Activated T-helper 17 cell treated with anti-CD3 and anti-CD28 coated beads, Interleukin-2, amount 50 U/mL, for 72 hours (primary cell): ENCODE results near the gene DHRS13. TPM values are rescaled to one million over a fixed set of nuclear protein-coding genes. Genes with fewer than 3 reads are reported as not detected.
"Not testable (repeated sequence)": the region's sequence is repeated elsewhere in the genome, so short reads cannot be mapped to it uniquely, and the experiment has no call there.

Experiments used
- ATAC-seq: fragments of 150-1000 bp; cut with Tn5 transposase; replicated peaks from 2 replicates; pipeline ENCODE4 v1.10.0; 2021; ENCODE audit warnings: mild to moderate bottlenecking, moderate library complexity
- H3K27ac Mint-ChIP-seq: one replicate; pipeline ENCODE4 v1.8.0; 2022; ENCODE audit warnings: mixed read lengths
- H3K27me3 Mint-ChIP-seq: one replicate; pipeline ENCODE4 v1.8.0; 2022; ENCODE audit warnings: mixed read lengths
- H3K36me3 Mint-ChIP-seq: one replicate; pipeline ENCODE4 v1.8.0; 2022; ENCODE audit warnings: low read depth, mild to moderate bottlenecking, mixed read lengths
- H3K4me1 Mint-ChIP-seq: one replicate; pipeline ENCODE4 v1.8.0; 2022; ENCODE audit warnings: mixed read lengths
- H3K4me3 Mint-ChIP-seq: one replicate; pipeline ENCODE4 v1.8.0; 2022; ENCODE audit warnings: mild to moderate bottlenecking, mixed read lengths
- H3K9me3 Mint-ChIP-seq: one replicate; pipeline ENCODE4 v1.8.0; 2022; ENCODE audit warnings: mixed read lengths
- total RNA-seq, 2 donors: library from RNA; stranded (reverse); gene quantifications; one replicate each; pipeline ENCODE4 v1.2.3, GENCODE V29; 2022

The DHRS13 gene
- total RNA-seq, 2 donors from 2014 or later = 24.9 to 82.1 TPM

- Mint-ChIP-seq H3K9me3 (no peaks in the 10 kb centered on the region), H3K27me3 (no peaks in the 10 kb centered on the region), H3K36me3 (peaks cover 75% of the 10 kb centered on the region), H3K27ac (peak overlapping the region; percentile 97), H3K4me3 (peak overlapping the region; percentile 99), H3K4me1 (peaks cover 31% of the 10 kb centered on the region)
- ATAC-seq = peak; percentile 33
These were observed 737 bp downstream of the DHRS13 start for GRCh38 chr17:28901866-28902818.

- ATAC-seq = no peak
- peak overlapping the region; percentile 99 for H3K4me3 Mint-ChIP-seq
- peaks cover 75% of the 10 kb centered on the region for H3K36me3 Mint-ChIP-seq
- H3K27ac Mint-ChIP-seq = peak overlapping the region; percentile 97
- H3K27me3 Mint-ChIP-seq = no peaks in the 10 kb centered on the region
- peaks cover 32% of the 10 kb centered on the region for H3K4me1 Mint-ChIP-seq
- H3K9me3 Mint-ChIP-seq = no peaks in the 10 kb centered on the region
These were observed 1.7 kb downstream of the DHRS13 start for GRCh38 chr17:28900986-28901726.

GRCh38 chr17:28899212-28899815 lies 3.6 kb downstream of the DHRS13 start:
- Mint-ChIP-seq H3K27ac (peak overlapping the region; percentile 21), H3K36me3 (peaks cover 70% of the 10 kb centered on the region), H3K9me3 (no peaks in the 10 kb centered on the region), H3K27me3 (no peaks in the 10 kb centered on the region), H3K4me3 (peak overlapping the region; percentile 99), H3K4me1 (peaks cover 39% of the 10 kb centered on the region)
- ATAC-seq = no peak

GRCh38 chr17:28898527-28898955 lies 4.3 kb downstream of the DHRS13 start:
- H3K36me3 Mint-ChIP-seq = peaks cover 74% of the 10 kb centered on the region
- ATAC-seq = no peak
- peaks cover 43% of the 10 kb centered on the region for H3K4me1 Mint-ChIP-seq
- H3K27me3 Mint-ChIP-seq = no peaks in the 10 kb centered on the region
- peak overlapping the region; percentile 98 for H3K27ac Mint-ChIP-seq
- no peaks in the 10 kb centered on the region for H3K9me3 Mint-ChIP-seq
- peak overlapping the region; percentile 97 for H3K4me3 Mint-ChIP-seq

- peaks cover 80% of the 10 kb centered on the region for H3K36me3 Mint-ChIP-seq
- H3K27me3 Mint-ChIP-seq = no peaks in the 10 kb centered on the region
- no peak for ATAC-seq
These were observed 4.9 kb downstream of the DHRS13 start for GRCh38 chr17:28897769-28898526.

GRCh38 chr17:28896884-28897768 lies 5.8 kb downstream of the DHRS13 start, which contains the start of gene FLOT2:
TSS of gene FLOT2 (minus strand) at chr17:28897733. CDS start at chr17:28897574, 159 bp downstream.
- Mint-ChIP-seq H3K27me3 (no peaks in the 10 kb centered on the region), H3K4me1 (peaks cover 45% of the 10 kb centered on the region), H3K4me3 (peak within 1 kb of the TSS; percentile 97), H3K9me3 (no peaks in the 10 kb centered on the region), H3K36me3 (peaks cover 81% of the 10 kb centered on the region), H3K27ac (peak within 1 kb of the TSS; percentile 98)
- ATAC-seq = peak; percentile 71

More at GRCh38 chr17:28897769-28898526, 4.9 kb downstream of the DHRS13 start:
- Mint-ChIP-seq H3K4me3 (peak overlapping the region; percentile 97), H3K4me1 (peaks cover 44% of the 10 kb centered on the region), H3K9me3 (no peaks in the 10 kb centered on the region), H3K27ac (peak overlapping the region; percentile 98)

GRCh38 chr17:28896491-28896883 lies 6.4 kb downstream of the DHRS13 start:
- peak overlapping the region; percentile 98 for H3K27ac Mint-ChIP-seq
- no peak for ATAC-seq
- no peaks in the 10 kb centered on the region for H3K27me3 Mint-ChIP-seq
- H3K4me1 Mint-ChIP-seq = peaks cover 43% of the 10 kb centered on the region
- H3K4me3 Mint-ChIP-seq = peak overlapping the region; percentile 97
- H3K9me3 Mint-ChIP-seq = no peaks in the 10 kb centered on the region
- peaks cover 79% of the 10 kb centered on the region for H3K36me3 Mint-ChIP-seq

- peak overlapping the region; percentile 97 for H3K4me3 Mint-ChIP-seq
- H3K9me3 Mint-ChIP-seq = no peaks in the 10 kb centered on the region
- H3K36me3 Mint-ChIP-seq = peaks cover 82% of the 10 kb centered on the region
- peaks cover 49% of the 10 kb centered on the region for H3K4me1 Mint-ChIP-seq
- ATAC-seq = no peak
- peak overlapping the region; percentile 98 for H3K27ac Mint-ChIP-seq
- no peaks in the 10 kb centered on the region for H3K27me3 Mint-ChIP-seq
These were observed 7.0 kb downstream of the DHRS13 start for GRCh38 chr17:28895794-28896447.

- Mint-ChIP-seq H3K27ac (peak overlapping the region; percentile 100), H3K4me3 (peak overlapping the region; percentile 96), H3K36me3 (peaks cover 65% of the 10 kb centered on the region), H3K4me1 (peaks cover 37% of the 10 kb centered on the region)
- not testable (repeated sequence) for H3K9me3 Mint-ChIP-seq, H3K27me3 Mint-ChIP-seq
- peak; percentile 34 for ATAC-seq
These were observed 9.4 kb downstream of the DHRS13 start for GRCh38 chr17:28893248-28894183.

- Mint-ChIP-seq H3K4me1 (peaks cover 36% of the 10 kb centered on the region), H3K9me3 (no peaks in the 10 kb centered on the region), H3K36me3 (peaks cover 50% of the 10 kb centered on the region), H3K4me3 (peak overlapping the region; percentile 66), H3K27ac (peak overlapping the region; percentile 100), H3K27me3 (no peaks in the 10 kb centered on the region)
- ATAC-seq = no peak
These were observed 10.9 kb downstream of the DHRS13 start for GRCh38 chr17:28892024-28892423.

- Mint-ChIP-seq H3K27ac (peak overlapping the region; percentile 100), H3K9me3 (no peaks in the 10 kb centered on the region), H3K36me3 (peaks cover 41% of the 10 kb centered on the region), H3K4me1 (peaks cover 37% of the 10 kb centered on the region), H3K27me3 (no peaks in the 10 kb centered on the region), H3K4me3 (peak overlapping the region; percentile 66)
- ATAC-seq = no peak
These were observed 11.7 kb downstream of the DHRS13 start for GRCh38 chr17:28891201-28891600.

GRCh38 chr17:28889996-28890395 lies 12.9 kb downstream of the DHRS13 start:
- no peak overlapping the region for H3K4me3 Mint-ChIP-seq
- H3K27ac Mint-ChIP-seq = peak overlapping the region; percentile 74
- no peaks in the 10 kb centered on the region for H3K27me3 Mint-ChIP-seq
- no peaks in the 10 kb centered on the region for H3K9me3 Mint-ChIP-seq
- peaks cover 29% of the 10 kb centered on the region for H3K4me1 Mint-ChIP-seq
- ATAC-seq = peak; percentile 30
- H3K36me3 Mint-ChIP-seq = peaks cover 38% of the 10 kb centered on the region
